H1 (cell line): ENCODE measurements around the gene MAPRE3. TPM values are rescaled to one million over a fixed set of nuclear protein-coding genes. Genes with fewer than 3 reads are reported as not detected.

Experiments
- ASH2L ChIP-seq: fragments of 200-600, 300-600 bp; sonication (generic); IDR thresholded peaks from one replicate; pipeline ENCODE4 v1.7.1; 2017; ENCODE audit warnings: low read length
- CHD1 ChIP-seq: IDR thresholded peaks from 2 replicates; pipeline ENCODE4 v1.6.1; 2012; ENCODE audit warnings: low read depth, low read length, improper control_type of control experiment
- CREB1 ChIP-seq: IDR thresholded peaks from 2 replicates; pipeline ENCODE4 v1.6.1; 2012; ENCODE audit warnings: inconsistent platforms
- CTBP2 ChIP-seq: IDR thresholded peaks from 2 replicates; pipeline ENCODE4 v1.7.0; 2011; ENCODE audit warnings: borderline replicate concordance, mild to moderate bottlenecking, moderate library complexity, mixed read lengths, low read length; ENCODE audit not compliant: insufficient read depth, insufficient read length
- EGR1 ChIP-seq: IDR thresholded peaks from 2 replicates; pipeline ENCODE4 v1.6.1; 2011; ENCODE audit warnings: low read depth, low read length, borderline replicate concordance
- EP300 ChIP-seq, 2 experiments: IDR thresholded peaks; 1 replicate in 1 of 2; 2 replicates in 1 of 2; pipeline ENCODE4 v1.6.1; 2011 to 2012; ENCODE audit warnings: low read depth in 2 of 2, low read length in 2 of 2, mild to moderate bottlenecking in 2 of 2, borderline replicate concordance in 1 of 2, inconsistent platforms in 1 of 2, moderate library complexity in 1 of 2
- FOSL1 ChIP-seq: IDR thresholded peaks from 2 replicates; pipeline ENCODE4 v1.6.1; 2011; ENCODE audit warnings: mild to moderate bottlenecking, low read depth, low read length, moderate library complexity; ENCODE audit not compliant: insufficient read depth
- HDAC2 ChIP-seq, 2 experiments: fragments of 300-600 bp in 1 of 2; sonication (generic) in 1 of 2; IDR thresholded peaks; 2 replicates each; pipeline ENCODE4 v1.6.1; 2011 to 2012; ENCODE audit warnings: low read depth in 2 of 2, low read length in 2 of 2, mild to moderate bottlenecking in 2 of 2, moderate library complexity in 2 of 2, borderline replicate concordance in 1 of 2, inconsistent platforms in 1 of 2
- POLR2A ChIP-seq, 2 experiments: IDR thresholded peaks; 1 replicate in 1 of 2; 2 replicates in 1 of 2; pipeline ENCODE4 v1.6.1; 2011; ENCODE audit warnings: low read depth in 2 of 2, low read length in 2 of 2, mild to moderate bottlenecking in 2 of 2; ENCODE audit errors: control extremely low read depth in 1 of 2
- POU5F1 ChIP-seq: IDR thresholded peaks from 2 replicates; pipeline ENCODE4 v1.6.1; 2011; ENCODE audit warnings: low read depth, mild to moderate bottlenecking, low read length, moderate library complexity
- RAD21 ChIP-seq, 2 experiments: IDR thresholded peaks in 1 of 2; conservative IDR thresholded peaks in 1 of 2; 2 replicates each; pipeline ENCODE4 v1.6.1; 2011; ENCODE audit warnings: low read depth in 2 of 2, low read length in 2 of 2, improper control_type of control experiment in 1 of 2, inconsistent platforms in 1 of 2, mild to moderate bottlenecking in 1 of 2, moderate library complexity in 1 of 2
- RBBP5 ChIP-seq: IDR thresholded peaks from 2 replicates; pipeline ENCODE4 v1.7.1; 2012; ENCODE audit warnings: low read depth, mild to moderate bottlenecking, inconsistent platforms, low read length, moderate library complexity, borderline replicate concordance
- RFX5 ChIP-seq: IDR thresholded peaks from 2 replicates; pipeline ENCODE4 v1.6.1; 2011; ENCODE audit warnings: low read depth, low read length, improper control_type of control experiment, borderline replicate concordance
- SP1 ChIP-seq: IDR thresholded peaks from 2 replicates; pipeline ENCODE4 v1.6.1; 2011; ENCODE audit warnings: low read depth, low read length
- SP2 ChIP-seq: IDR thresholded peaks from 2 replicates; pipeline ENCODE4 v1.6.1; 2012; ENCODE audit warnings: mild to moderate bottlenecking, low read length, inconsistent platforms
- SP4 ChIP-seq: IDR thresholded peaks from 2 replicates; pipeline ENCODE4 v1.6.1; 2012; ENCODE audit warnings: low read length, inconsistent platforms
- SRF ChIP-seq: IDR thresholded peaks from 2 replicates; pipeline ENCODE4 v1.6.1; 2011; ENCODE audit warnings: mild to moderate bottlenecking, low read depth, low read length, moderate library complexity
- TAF1 ChIP-seq: IDR thresholded peaks from 2 replicates; pipeline ENCODE4 v1.6.1; 2011; ENCODE audit warnings: mild to moderate bottlenecking, low read depth, low read length
- TBP ChIP-seq: IDR thresholded peaks from 2 replicates; pipeline ENCODE4 v1.6.1; 2011; ENCODE audit warnings: low read depth, low read length, improper control_type of control experiment
- YY1 ChIP-seq: IDR thresholded peaks from 2 replicates; pipeline ENCODE4 v1.6.1; 2011; ENCODE audit warnings: low read depth, mild to moderate bottlenecking, low read length
- ZNF274 ChIP-seq: IDR thresholded peaks from 2 replicates; pipeline ENCODE4 v1.7.0; 2012; ENCODE audit warnings: low read length, borderline replicate concordance; ENCODE audit errors: extremely low read depth
- polyA plus RNA-seq, 7 experiments: library from polyadenylated mRNA; depleted of rRNA in 3 of 7; stranded (reverse) in 5 of 7; unstranded in 2 of 7; fragments of >200 nt in 5 of 7; fragments of 200-250 nt in 2 of 7; gene quantifications; 1 replicate in 5 of 7; 2 replicates in 1 of 7; 4 replicates in 1 of 7; pipeline versions ENCODE4 v1.2.1 to v1.2.3, GENCODE V29; 2011 to 2013; ENCODE audit warnings: missing spikeins in 2 of 7, mixed read lengths in 2 of 7
- total RNA-seq: library from RNA; stranded (reverse); fragmentation: NEBNext Ultra II Directional; extraction: Animal tissue kit (Norgen Biotek cat#: 25700); gene quantifications from 2 replicates; pipeline ENCODE4 v1.2.1, GENCODE V29; 2021
- TF ChIP-seq, protein P1 (sequence below): IDR thresholded peaks from 2 replicates; pipeline ENCODE4 v1.6.1; 2011; ENCODE audit warnings: low read depth, mild to moderate bottlenecking, low read length; ENCODE audit not compliant: insufficient read depth

The MAPRE3 gene
- total and polyA plus RNA-seq, 2 of the 8 experiments (the other 6 are each of a cell fraction or from before 2014, with no cell fraction given): 4.9 to 6.6 TPM

DNA sequence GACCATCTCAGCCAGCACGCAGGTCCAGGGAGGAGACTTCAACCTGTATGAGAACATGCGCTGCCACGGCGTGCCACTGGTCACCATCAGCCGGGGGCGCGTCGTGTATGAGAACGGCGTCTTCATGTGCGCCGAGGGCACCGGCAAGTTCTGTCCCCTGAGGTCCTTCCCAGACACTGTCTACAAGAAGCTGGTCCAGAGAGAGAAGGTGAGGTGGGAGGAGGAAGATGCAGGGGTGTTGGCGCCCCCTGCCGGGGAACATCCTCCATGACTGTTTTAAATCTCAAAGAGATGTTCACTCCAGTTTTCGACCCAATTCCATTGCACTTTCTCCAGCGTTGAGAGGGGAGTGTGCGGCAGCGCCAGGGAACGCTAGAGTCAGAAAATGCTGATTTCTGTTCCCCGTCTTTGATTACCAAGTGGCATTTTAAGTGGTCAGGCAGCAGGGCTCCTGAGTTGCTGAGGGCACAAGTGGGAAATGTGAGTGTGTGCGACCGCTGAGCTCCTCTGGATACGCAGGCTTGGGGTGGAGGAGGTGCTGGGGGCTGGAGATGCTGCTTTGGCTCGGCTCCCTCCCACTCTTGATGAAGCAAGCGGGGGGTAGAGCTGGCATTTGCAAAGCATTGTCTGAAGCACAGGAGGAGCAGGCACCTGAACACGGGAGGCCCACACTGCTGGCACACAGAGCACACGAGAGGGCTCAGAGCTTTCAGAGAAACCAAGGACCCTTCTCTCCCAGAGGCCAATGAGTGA lies 27.7 kb upstream of the MAPRE3 start (continued):
- TF ChIP-seq YY1 (peak; percentile 58; the same call in 1 of the 2 replicates), ZNF274 (no peak), HDAC2 (IDR thresholded peaks at IDR 0.05; ENCODE audit: borderline replicate concordance in 1 of 2, low read depth in 2 of 2, low read length in 2 of 2) (peak in 1 of 2 experiments; percentile 54; a peak in 1 of 4 replicates), CHD1 (no peak), TBP (no peak), ASH2L (peak; percentile 88), POU5F1 (no peak), FOSL1 (no peak), RFX5 (no peak), SP2 (no peak), CTBP2 (no peak), CREB1 (no peak), EGR1 (no peak; the same call in 1 of the 2 replicates), POLR2A (IDR thresholded peaks at IDR 0.05; ENCODE audit: control extremely low read depth in 1 of 2, low read depth in 2 of 2, low read length in 2 of 2) (no peak), SP1 (no peak), RAD21 (IDR thresholded peaks at IDR 0.05 in 1 of 2, conservative IDR thresholded peaks at IDR 0.05 in 1 of 2; ENCODE audit: low read depth in 2 of 2, low read length in 2 of 2) (peak; percentile 82 to 89), SRF (no peak), TAF1 (no peak), RBBP5 (peak; percentile 56; the same call in 1 of the 2 replicates), EP300 (IDR thresholded peaks at IDR 0.05; ENCODE audit: borderline replicate concordance in 1 of 2, low read depth in 2 of 2, low read length in 2 of 2) (no peak), SP4 (no peak)
- TF ChIP-seq, protein P1, sequence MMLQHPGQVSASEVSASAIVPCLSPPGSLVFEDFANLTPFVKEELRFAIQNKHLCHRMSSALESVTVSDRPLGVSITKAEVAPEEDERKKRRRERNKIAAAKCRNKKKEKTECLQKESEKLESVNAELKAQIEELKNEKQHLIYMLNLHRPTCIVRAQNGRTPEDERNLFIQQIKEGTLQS: no peak
